ENCODE results near the gene MMP15.
A peak's percentile ranks its signal among the peaks of the same experiment; 100 is the strongest.
"Not testable (repeated sequence)": the region's sequence is repeated elsewhere in the genome, so short reads cannot be mapped to it uniquely, and the experiment has no call there.

The MMP15 gene

GRCh38 chr16:57996406-57997175 is 29.0 kb upstream of the MMP15 start:
- no peak for DNase-seq

GRCh38 chr16:57997176-57997527 is 28.4 kb upstream of the MMP15 start:
- no peak for DNase-seq

GRCh38 chr16:57997528-57998265 is 27.9 kb upstream of the MMP15 start:
- DNase-seq, result no peak

- DNase-seq, result no peak
Measured at GRCh38 chr16:57998486-57998885, 27.1 kb upstream of the MMP15 start.

- DNase-seq, result no peak
Measured at GRCh38 chr16:57998992-57999365, 26.6 kb upstream of the MMP15 start.

GRCh38 chr16:57999366-57999970 is 26.1 kb upstream of the MMP15 start:
- peak; percentile 47 for DNase-seq

- no peak for DNase-seq
Measured at GRCh38 chr16:57999971-58000705, 25.4 kb upstream of the MMP15 start, which contains the start of gene ZNF319. Gene ZNF319, minus strand, starts transcription at chr16:58000672. Its CDS starts 2,407 bp downstream, at chr16:57998265.

GRCh38 chr16:58000706-58001676 is 24.6 kb upstream of the MMP15 start, which contains the start of gene USB1:
Gene USB1, plus strand, starts transcription at chr16:58001407. Its CDS starts 77 bp downstream, at chr16:58001484.
- DNase-seq, result peak; percentile 81

- DNase-seq, result no peak
Measured at GRCh38 chr16:58001781-58002415, 23.7 kb upstream of the MMP15 start.

- DNase-seq, result no peak
Measured at GRCh38 chr16:58002416-58002800, 23.1 kb upstream of the MMP15 start.

- DNase-seq, result no peak
Measured at GRCh38 chr16:58002936-58003335, 22.6 kb upstream of the MMP15 start.

- not testable (repeated sequence) for DNase-seq
Measured at GRCh38 chr16:58004736-58005135, 20.8 kb upstream of the MMP15 start.

- DNase-seq, result no peak
Measured at GRCh38 chr16:58009856-58010416, 15.6 kb upstream of the MMP15 start.

GRCh38 chr16:58010886-58011285 is 14.7 kb upstream of the MMP15 start:
- no peak for DNase-seq

GRCh38 chr16:58011652-58012051 is 13.9 kb upstream of the MMP15 start:
- peak; percentile 75 for DNase-seq

- DNase-seq, result no peak
Measured at GRCh38 chr16:58012481-58012880, 13.1 kb upstream of the MMP15 start.

GRCh38 chr16:58013201-58013956 is 12.2 kb upstream of the MMP15 start:
- DNase-seq, result no peak

- no peak for DNase-seq
Measured at GRCh38 chr16:58016840-58017446, 8.6 kb upstream of the MMP15 start.

- no peak for DNase-seq
Measured at GRCh38 chr16:58018803-58019202, 6.8 kb upstream of the MMP15 start.

Measured in fibroblast of skin of right quadriceps (primary cell).